ENCODE data around the gene HTRA1. TPM values are rescaled to one million over a fixed set of nuclear protein-coding genes. Genes with fewer than 3 reads are reported as not detected.

The HTRA1 gene
- polyA plus RNA-seq, 3 donors, result 0.84 to 4.7 (median 2.2) TPM

DNA sequence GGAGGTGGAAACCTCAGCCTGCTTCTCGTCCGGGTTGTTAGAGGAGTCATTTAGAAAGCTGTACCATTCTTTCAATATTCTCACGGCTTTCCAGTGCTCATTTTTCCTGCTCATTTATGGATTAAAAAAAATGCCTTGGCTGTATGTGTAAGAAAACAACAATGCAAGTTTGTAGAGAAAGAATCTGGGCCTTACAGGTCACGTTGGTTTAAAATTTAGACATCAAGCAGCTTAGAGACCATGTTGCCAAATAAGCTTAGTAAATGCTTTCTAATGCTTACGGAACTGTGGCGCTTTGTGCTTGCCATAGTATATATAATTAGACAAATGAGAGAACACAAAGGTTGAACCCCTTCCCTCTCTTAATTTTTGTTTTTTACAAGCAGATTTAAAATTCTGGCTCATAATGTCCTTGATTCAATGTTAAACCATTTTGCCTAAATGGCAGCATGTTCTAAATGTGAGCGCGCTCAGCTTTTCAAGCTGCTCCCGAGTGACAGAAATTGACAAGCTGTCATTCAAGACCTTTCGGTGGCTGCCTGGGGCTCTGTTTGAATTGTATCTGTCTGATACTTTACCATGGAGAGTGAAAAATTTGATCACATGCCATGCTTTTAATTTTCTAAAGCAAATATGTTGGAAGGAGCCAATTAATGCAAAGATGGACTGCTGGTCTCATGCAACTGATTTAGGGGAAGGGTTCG, 5.8 kb upstream of the HTRA1 start:
- WGBS (ENCODE audit: insufficient coverage), result 100% methylated on average over 5 of the region's 11 CpGs
- H3K27me3 Mint-ChIP-seq (ENCODE audit: low read depth in 3 of 3), result peaks cover 57 to 78% (median 64%) of the 10 kb centered on the region in 3 donors

DNA sequence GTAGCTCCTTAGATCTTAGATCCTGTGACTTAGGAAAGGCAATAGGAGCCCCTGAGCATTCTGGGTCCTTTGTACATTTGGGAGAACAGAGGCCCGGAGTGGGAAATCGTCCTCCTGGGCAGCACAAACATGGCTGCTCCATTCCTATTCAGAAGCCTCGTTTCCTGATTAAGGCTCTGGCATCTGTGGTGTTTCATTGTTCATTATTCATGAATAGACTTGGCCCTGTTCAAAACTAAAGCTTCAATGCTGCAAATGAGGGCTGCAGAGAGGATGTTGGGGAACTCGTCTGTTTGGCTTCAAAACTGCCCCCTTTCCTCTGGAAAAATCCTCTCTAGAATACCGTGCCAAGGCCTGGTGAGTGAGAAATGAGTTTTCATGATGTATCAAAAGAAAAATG, 3.4 kb upstream of the HTRA1 start:
- H3K36me3 Mint-ChIP-seq, result peaks cover 0 to 6% of the 10 kb centered on the region in 2 donors
- peaks cover 0 to 22% of the 10 kb centered on the region in 2 donors for H3K9me3 ChIP-seq (replicated peaks in 1 of 2; ENCODE audit: control insufficient read depth in 1 of 2, insufficient read depth in 1 of 2, low read length in 2 of 2)
- WGBS (ENCODE audit: insufficient coverage), result 79% methylated on average over 2 of the region's 5 CpGs
- H3K27me3 ChIP-seq (ENCODE audit: control insufficient read depth in 2 of 2, insufficient read depth in 2 of 2, low read length in 2 of 2), result peaks cover 54 to 69% of the 10 kb centered on the region in 2 donors
- H3K9ac ChIP-seq (ENCODE audit: insufficient read depth, low read length, poor library complexity, severe bottlenecking), result no peak overlapping the region
- intact Hi-C loops (cut with micrococcal nuclease), result no loop called here
- no peak overlapping the region for H2AFZ ChIP-seq (ENCODE audit: insufficient read depth, low read depth, low read length, poor library complexity, severe bottlenecking)
- H3K79me2 ChIP-seq (ENCODE audit: insufficient read depth, low read length), result no peaks in the 10 kb centered on the region
- no peak overlapping the region for H3K27ac ChIP-seq (ENCODE audit: low read depth in 1 of 2, low read length in 2 of 2)
- TF ChIP-seq, protein P1, sequence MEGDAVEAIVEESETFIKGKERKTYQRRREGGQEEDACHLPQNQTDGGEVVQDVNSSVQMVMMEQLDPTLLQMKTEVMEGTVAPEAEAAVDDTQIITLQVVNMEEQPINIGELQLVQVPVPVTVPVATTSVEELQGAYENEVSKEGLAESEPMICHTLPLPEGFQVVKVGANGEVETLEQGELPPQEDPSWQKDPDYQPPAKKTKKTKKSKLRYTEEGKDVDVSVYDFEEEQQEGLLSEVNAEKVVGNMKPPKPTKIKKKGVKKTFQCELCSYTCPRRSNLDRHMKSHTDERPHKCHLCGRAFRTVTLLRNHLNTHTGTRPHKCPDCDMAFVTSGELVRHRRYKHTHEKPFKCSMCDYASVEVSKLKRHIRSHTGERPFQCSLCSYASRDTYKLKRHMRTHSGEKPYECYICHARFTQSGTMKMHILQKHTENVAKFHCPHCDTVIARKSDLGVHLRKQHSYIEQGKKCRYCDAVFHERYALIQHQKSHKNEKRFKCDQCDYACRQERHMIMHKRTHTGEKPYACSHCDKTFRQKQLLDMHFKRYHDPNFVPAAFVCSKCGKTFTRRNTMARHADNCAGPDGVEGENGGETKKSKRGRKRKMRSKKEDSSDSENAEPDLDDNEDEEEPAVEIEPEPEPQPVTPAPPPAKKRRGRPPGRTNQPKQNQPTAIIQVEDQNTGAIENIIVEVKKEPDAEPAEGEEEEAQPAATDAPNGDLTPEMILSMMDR (IDR thresholded peaks at IDR 0.05), result no peak
- no peaks in the 10 kb centered on the region for H4K20me1 ChIP-seq (ENCODE audit: insufficient read depth, low read length)
- no peaks in the 10 kb centered on the region for H3K36me3 ChIP-seq (replicated peaks in 1 of 2; ENCODE audit: control insufficient read depth in 1 of 2, insufficient read depth in 2 of 2, low read length in 2 of 2)
- H3K4me1 Mint-ChIP-seq, result peaks cover 21% of the 10 kb centered on the region
- peaks cover 0 to 16% (median 8%) of the 10 kb centered on the region in 7 donors for H3K9me3 Mint-ChIP-seq
- no peak overlapping the region for H3K4me2 ChIP-seq (replicated peaks; ENCODE audit: extremely low read depth, low read length, poor library complexity, severe bottlenecking)
- no peak for DNase-seq
- peak overlapping the region in 1 of 2 donors; percentile 75 for H3K4me3 Mint-ChIP-seq
- H3K4me1 ChIP-seq (ENCODE audit: control insufficient read depth in 1 of 2, insufficient read depth in 2 of 2, low read length in 2 of 2), result peaks cover 10 to 21% of the 10 kb centered on the region in 2 donors
- no peak overlapping the region for H3K27ac Mint-ChIP-seq
- H3K4me3 ChIP-seq (replicated peaks in 1 of 3; ENCODE audit: low read depth in 2 of 3, low read length in 3 of 3), result no peak overlapping the region
- H3K27me3 Mint-ChIP-seq (ENCODE audit: low read depth in 3 of 3), result peaks cover 62 to 86% (median 65%) of the 10 kb centered on the region in 3 donors

More for the DNA sequence above, 5.8 kb upstream of the HTRA1 start:
- H3K4me3 ChIP-seq (replicated peaks in 1 of 3; ENCODE audit: low read depth in 2 of 3, low read length in 3 of 3), result no peak overlapping the region
- H3K4me1 ChIP-seq (ENCODE audit: control insufficient read depth in 1 of 2, insufficient read depth in 2 of 2, low read length in 2 of 2), result peaks cover under 1 to 3% of the 10 kb centered on the region in 2 donors
- H3K4me2 ChIP-seq (replicated peaks; ENCODE audit: extremely low read depth, low read length, poor library complexity, severe bottlenecking), result no peak overlapping the region
- Mint-ChIP-seq H3K36me3 (no peaks in the 10 kb centered on the region), H3K27ac (no peak overlapping the region), H3K4me1 (peaks cover 11% of the 10 kb centered on the region), H3K9me3 (peaks cover 0 to 13% (median 3%) of the 10 kb centered on the region in 7 donors), H3K4me3 (no peak overlapping the region)
- intact Hi-C loops (cut with micrococcal nuclease), result no loop called here
- no peaks in the 10 kb centered on the region for H3K36me3 ChIP-seq (replicated peaks in 1 of 2; ENCODE audit: control insufficient read depth in 1 of 2, insufficient read depth in 2 of 2, low read length in 2 of 2)
- H3K27ac ChIP-seq (ENCODE audit: low read depth in 1 of 2, low read length in 2 of 2), result no peak overlapping the region
- DNase-seq, result no peak
- peaks cover 0 to 18% of the 10 kb centered on the region in 2 donors for H3K9me3 ChIP-seq (replicated peaks in 1 of 2; ENCODE audit: control insufficient read depth in 1 of 2, insufficient read depth in 1 of 2, low read length in 2 of 2)
- TF ChIP-seq, protein P1 (IDR thresholded peaks at IDR 0.05), result no peak
- H3K27me3 ChIP-seq (ENCODE audit: control insufficient read depth in 2 of 2, insufficient read depth in 2 of 2, low read length in 2 of 2), result peaks cover 44 to 52% of the 10 kb centered on the region in 2 donors
- H2AFZ ChIP-seq (ENCODE audit: insufficient read depth, low read depth, low read length, poor library complexity, severe bottlenecking), result no peak overlapping the region
- no peak overlapping the region for H3K9ac ChIP-seq (ENCODE audit: insufficient read depth, low read length, poor library complexity, severe bottlenecking)
- H4K20me1 ChIP-seq (ENCODE audit: insufficient read depth, low read length), result no peaks in the 10 kb centered on the region
- H3K79me2 ChIP-seq (ENCODE audit: insufficient read depth, low read length), result no peaks in the 10 kb centered on the region
